Brain microvascular endothelial cell (primary cell): ENCODE measurements around the gene NFAM1.
A peak's percentile ranks its signal among the peaks of the same experiment; 100 is the strongest.

ENCODE experiments used
- DNase-seq: peaks from one replicate; pipeline ENCODE4 v3.0.0-alpha.2; 2020
- H3K27ac ChIP-seq: fragments of 250-450 bp; sonication (Bioruptor Pico); 2 replicates; pipeline ENCODE4 v1.5.1; 2020; ENCODE audit warnings: mild to moderate bottlenecking, moderate library complexity
- H3K27me3 ChIP-seq: fragments of 250-450 bp; sonication (Bioruptor Pico); replicated peaks from 2 replicates; pipeline ENCODE4 v1.5.1; 2020; ENCODE audit warnings: mild to moderate bottlenecking
- H3K36me3 ChIP-seq: fragments of 250-450 bp; sonication (Bioruptor Pico); replicated peaks from 2 replicates; pipeline ENCODE4 v1.5.1; 2020; ENCODE audit warnings: mild to moderate bottlenecking
- H3K4me3 ChIP-seq: 2 replicates; pipeline ENCODE4 v1.5.1; 2011; ENCODE audit warnings: low read depth, mild to moderate bottlenecking, control low read depth, low read length, moderate library complexity
- CTCF ChIP-seq: IDR thresholded peaks from 2 replicates; pipeline ENCODE4 v1.5.1; 2011; ENCODE audit warnings: low read depth, mild to moderate bottlenecking, moderate library complexity, low read length, control low read depth, inconsistent platforms; ENCODE audit errors: missing control alignments
- in situ Hi-C: cut with HindIII; loops from 2 replicates; pipeline ENCODE4 v1.10.0; 2017; ENCODE audit warnings: low sequenced_read_pairs, low pct_ligation_motif_present

The NFAM1 gene

GRCh38 chr22:42350373-42350772, 81.8 kb downstream of the NFAM1 start:
- Histone ChIP-seq H3K36me3 (no peaks in the 10 kb centered on the region), H3K4me3 (no peak overlapping the region), H3K27me3 (no peaks in the 10 kb centered on the region), H3K27ac (no peak overlapping the region)
- no peak for DNase-seq
- in situ Hi-C loops = no loop called here
- no peak for TF ChIP-seq CTCF

DNA sequence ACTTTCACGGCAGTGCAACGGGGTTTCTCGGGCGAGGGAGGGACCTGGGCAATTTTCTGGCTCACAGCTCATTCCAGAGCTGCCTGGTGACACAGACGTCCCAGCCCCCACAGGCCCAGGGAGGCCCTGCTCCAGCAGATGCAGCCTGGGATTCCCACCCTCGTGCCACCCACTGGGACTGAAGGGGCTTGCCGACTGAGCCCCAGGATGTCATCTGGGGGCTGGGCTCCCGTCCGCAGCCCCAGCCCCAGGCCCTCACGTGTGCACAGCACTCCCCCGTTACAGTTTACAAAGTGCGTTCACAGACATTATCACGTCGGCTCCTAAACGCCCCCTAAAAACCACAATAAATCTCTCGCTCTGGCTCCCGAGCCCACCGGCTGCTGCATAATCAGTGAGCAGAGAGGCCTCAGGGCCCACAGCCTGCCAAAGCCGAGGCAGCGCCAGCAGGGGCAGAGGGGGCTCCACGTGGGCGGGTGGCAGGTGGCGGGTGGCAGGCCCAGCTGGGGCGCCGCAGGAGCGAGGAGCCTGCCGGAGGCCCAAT, 84.8 kb downstream of the NFAM1 start:
- in situ Hi-C loops = no loop called here
- H3K27me3 ChIP-seq = no peaks in the 10 kb centered on the region

DNA sequence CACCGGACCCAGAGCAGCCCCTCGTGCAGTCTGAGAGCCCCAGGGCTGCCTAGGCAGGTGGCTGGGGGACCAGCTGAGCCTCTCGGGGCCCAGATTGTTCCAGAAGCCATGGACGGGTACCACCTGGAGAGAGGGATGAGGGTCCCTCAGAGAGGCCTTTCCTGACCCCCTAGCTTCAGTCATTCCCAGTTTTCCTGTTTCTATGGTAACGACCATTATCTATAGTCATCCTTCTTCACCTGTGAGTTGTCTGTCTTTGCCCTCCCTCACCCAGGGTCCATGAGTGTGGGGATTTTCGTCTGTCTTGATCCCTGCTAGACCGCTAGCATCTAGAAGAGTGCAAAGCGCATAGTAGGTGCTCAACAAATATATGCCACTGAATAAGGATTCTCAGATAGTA, 85.5 kb downstream of the NFAM1 start:
- TF ChIP-seq CTCF = no peak
- no peak for DNase-seq
- in situ Hi-C loops = no loop called here
- Histone ChIP-seq H3K36me3 (no peaks in the 10 kb centered on the region), H3K4me3 (no peak overlapping the region), H3K27me3 (no peaks in the 10 kb centered on the region), H3K27ac (no peak overlapping the region)

More for the DNA sequence above, 84.8 kb downstream of the NFAM1 start:
- Histone ChIP-seq H3K27ac (no peak overlapping the region), H3K36me3 (no peaks in the 10 kb centered on the region), H3K4me3 (no peak overlapping the region)
- no peak for DNase-seq
- TF ChIP-seq CTCF = no peak

GRCh38 chr22:42345458-42345857, 86.7 kb downstream of the NFAM1 start:
- in situ Hi-C loops = no loop called here
- H3K36me3 ChIP-seq = no peaks in the 10 kb centered on the region
- no peak for DNase-seq
- no peak for TF ChIP-seq CTCF
- H3K27me3 ChIP-seq = no peaks in the 10 kb centered on the region
- no peak overlapping the region for H3K27ac ChIP-seq
- no peak overlapping the region for H3K4me3 ChIP-seq

DNA sequence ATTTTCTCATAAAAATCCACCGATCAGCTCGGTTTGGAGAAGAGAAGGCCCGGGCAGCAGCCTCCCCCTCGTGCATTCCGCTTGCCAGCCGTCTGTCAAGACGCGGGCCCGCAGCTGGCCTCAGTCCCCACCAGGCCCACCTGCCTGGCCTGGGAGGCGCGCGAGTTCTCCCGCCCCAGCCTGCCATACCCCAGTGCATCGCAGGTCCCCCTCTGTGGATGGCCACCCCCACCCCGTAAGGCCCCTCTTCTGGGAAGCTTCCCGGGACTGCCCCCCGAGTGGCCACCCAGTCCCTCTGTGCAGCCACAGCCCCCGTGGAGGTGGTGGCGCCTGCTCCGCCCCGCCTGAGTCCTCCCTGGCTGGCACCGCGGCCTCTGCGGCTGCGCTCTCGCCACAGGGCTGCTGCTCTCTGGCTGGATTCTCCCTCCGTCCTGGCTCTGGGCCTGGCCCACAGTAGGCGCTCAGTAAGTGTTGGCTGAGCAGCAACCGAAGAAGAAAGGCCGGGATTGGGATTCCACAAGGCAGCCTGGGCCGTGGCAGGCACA, 87.8 kb downstream of the NFAM1 start:
- in situ Hi-C loops = no loop called here
- DNase-seq = peak; percentile 6
- Histone ChIP-seq H3K4me3 (no peak overlapping the region), H3K27me3 (peaks cover 2% of the 10 kb centered on the region), H3K36me3 (no peaks in the 10 kb centered on the region), H3K27ac (no peak overlapping the region)
- TF ChIP-seq CTCF = no peak

DNA sequence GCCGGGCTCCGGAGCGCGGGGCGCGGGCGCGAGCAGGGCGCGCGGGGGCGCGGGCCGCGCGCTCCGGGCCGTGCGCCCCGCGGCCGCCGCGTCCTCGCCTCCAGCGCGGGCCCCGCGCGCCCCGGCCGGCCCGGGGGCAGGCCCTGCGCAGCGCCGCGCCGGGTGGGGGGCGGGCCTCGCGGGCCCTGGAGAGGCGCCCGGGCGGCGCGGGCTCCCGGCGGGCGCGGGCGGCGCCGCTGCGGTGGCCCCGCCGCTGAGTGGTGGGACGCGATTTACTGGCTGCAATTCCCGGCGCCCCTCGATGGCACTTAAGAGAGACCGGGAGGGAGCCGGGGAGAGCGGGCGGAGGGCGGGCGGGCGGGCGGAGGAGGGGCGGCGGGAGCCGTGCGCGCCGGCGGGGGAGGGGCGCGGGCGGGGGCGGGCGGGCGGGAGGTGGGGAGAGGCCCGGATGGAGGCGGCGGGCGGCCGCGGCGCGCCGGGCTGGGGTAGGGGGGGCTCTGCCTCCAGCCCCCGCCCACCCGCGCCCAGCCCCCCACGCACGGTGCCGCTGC, 88.6 kb downstream of the NFAM1 start:
- DNase-seq = no peak
- Histone ChIP-seq H3K27me3 (peaks cover 6% of the 10 kb centered on the region), H3K36me3 (no peaks in the 10 kb centered on the region), H3K27ac (no peak overlapping the region), H3K4me3 (no peak overlapping the region)
- in situ Hi-C loops = no loop called here
- TF ChIP-seq CTCF = no peak
